Mucosa of rectum (tissue), 2 donors: ENCODE measurements around the gene PRDM5.
A peak's percentile ranks its signal among the peaks of the same experiment; 100 is the strongest.
"Not testable (repeated sequence)": the region's sequence is repeated elsewhere in the genome, so short reads cannot be mapped to it uniquely, and the experiment has no call there.

Experiments used
- H3K27ac ChIP-seq, 2 donors: one replicate each; pipeline ENCODE4 v1.7.0; 2013; ENCODE audit warnings: inconsistent platforms in 2 of 2, low read depth in 2 of 2, low read length in 2 of 2
- H3K27me3 ChIP-seq, 2 donors: one replicate each; pipeline ENCODE4 v1.7.0; 2013; ENCODE audit warnings: low read length in 2 of 2; ENCODE audit not compliant: control insufficient read depth in 2 of 2, insufficient read depth in 2 of 2
- H3K36me3 ChIP-seq, 2 donors: one replicate each; pipeline ENCODE4 v1.7.0; 2013; ENCODE audit warnings: low read length in 2 of 2; ENCODE audit not compliant: control insufficient read depth in 2 of 2, insufficient read depth in 2 of 2
- H3K4me1 ChIP-seq, 2 donors: one replicate each; pipeline ENCODE4 v1.7.0; 2013; ENCODE audit warnings: low read length in 2 of 2, mild to moderate bottlenecking in 1 of 2; ENCODE audit not compliant: control insufficient read depth in 2 of 2, insufficient read depth in 2 of 2
- H3K4me3 ChIP-seq, 2 donors: one replicate each; pipeline ENCODE4 v1.7.0; 2013; ENCODE audit warnings: low read length in 2 of 2
- H3K9ac ChIP-seq, 2 donors: one replicate each; pipeline ENCODE4 v1.7.0; 2013; ENCODE audit warnings: low read length in 2 of 2, low read depth in 1 of 2, mild to moderate bottlenecking in 1 of 2
- H3K9me3 ChIP-seq, 2 donors: one replicate each; pipeline ENCODE4 v1.7.0; 2013; ENCODE audit warnings: low read length in 2 of 2; ENCODE audit not compliant: control insufficient read depth in 2 of 2
- donor health status: healthy.
- donor health status: Normal muscosa, but diverticular disease.

PRDM5 gene

DNA sequence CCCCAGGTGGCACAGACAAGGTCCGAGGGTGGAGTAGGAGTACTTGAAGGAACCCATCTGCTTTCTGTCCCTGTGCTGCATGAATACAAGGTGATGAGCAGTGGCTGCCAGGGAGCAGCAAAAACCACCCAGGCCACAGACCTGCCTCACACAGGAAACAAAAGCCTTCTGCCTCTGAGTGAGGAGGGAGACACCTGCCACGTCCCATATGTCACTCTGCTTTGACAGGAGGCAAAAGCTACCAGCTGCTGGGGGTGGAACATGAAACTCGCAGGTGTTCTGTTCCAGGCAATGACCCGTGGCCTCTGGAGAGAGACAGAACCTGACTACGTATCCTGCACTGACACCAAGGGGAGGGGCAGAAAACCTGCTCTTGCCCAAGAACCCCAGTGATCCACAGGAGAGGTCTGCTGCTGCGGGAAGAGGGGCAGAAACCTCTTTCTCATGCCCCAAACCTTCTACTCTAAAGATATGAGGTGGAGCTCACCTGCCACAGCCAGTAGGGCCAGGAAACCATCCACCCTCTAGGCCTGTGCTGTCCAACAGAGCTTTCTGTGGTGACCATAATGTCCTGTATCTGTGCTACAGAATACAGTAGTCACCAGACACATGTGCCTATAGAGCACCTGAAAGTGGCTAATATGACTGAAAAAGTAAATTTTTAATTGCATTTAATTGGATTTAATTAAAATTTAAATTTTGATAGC is 172.9 kb downstream of the PRDM5 start:
- Histone ChIP-seq H3K9me3 (peaks cover 0 to 3% of the 10 kb centered on the region in 2 donors), H3K27ac (peak overlapping the region in 1 of 2 donors; percentile 61), H3K36me3 (peaks cover 0 to 4% of the 10 kb centered on the region in 2 donors)

DNA sequence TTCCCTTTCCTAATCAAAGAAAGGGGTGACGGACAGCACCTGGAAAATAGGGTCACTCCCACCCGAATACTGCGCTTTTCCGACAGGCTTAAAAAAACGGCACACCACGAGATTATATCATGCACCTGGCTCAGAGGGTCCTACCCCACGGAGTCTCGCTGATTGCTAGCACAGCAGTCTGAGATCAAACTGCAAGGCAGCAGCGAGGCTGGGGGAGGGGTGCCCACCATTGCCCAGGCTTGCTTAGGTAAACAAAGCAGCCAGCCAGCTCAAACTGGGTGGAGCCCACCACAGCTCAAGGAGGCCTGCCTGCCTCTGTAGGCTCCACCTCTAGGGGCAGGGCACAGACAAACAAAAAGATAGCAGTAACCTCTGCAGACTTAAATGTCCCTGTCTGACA is 180.9 kb downstream of the PRDM5 start:
- H3K9ac ChIP-seq, H3K9me3 ChIP-seq, H3K4me1 ChIP-seq, H3K27ac ChIP-seq, H3K27me3 ChIP-seq, H3K36me3 ChIP-seq, H3K4me3 ChIP-seq: not testable (repeated sequence)

More for the DNA sequence above, 172.9 kb downstream of the PRDM5 start:
- H3K4me1 ChIP-seq = no peaks in the 10 kb centered on the region
- no peak overlapping the region for H3K9ac ChIP-seq
- no peak overlapping the region for H3K4me3 ChIP-seq
- no peaks in the 10 kb centered on the region for H3K27me3 ChIP-seq

DNA sequence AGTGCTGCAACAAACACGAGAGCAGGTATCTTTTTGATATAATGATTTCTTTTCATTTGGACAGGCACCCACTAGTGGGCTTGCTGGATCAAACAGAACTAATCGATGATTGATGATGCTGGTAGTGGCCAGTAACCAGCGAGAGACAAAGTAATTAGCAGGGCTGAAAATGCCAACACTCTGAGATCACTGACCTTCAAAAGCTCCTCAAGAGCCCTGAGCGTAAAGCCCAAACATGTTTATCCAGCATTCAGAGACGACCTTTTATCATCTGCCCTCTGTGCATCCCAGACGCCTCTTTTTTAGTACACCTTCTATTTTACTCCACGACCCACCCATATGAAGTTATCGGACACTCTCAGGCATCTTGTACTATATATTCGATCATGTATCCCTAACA is 186.2 kb downstream of the PRDM5 start:
- Histone ChIP-seq H3K4me3 (no peak overlapping the region), H3K4me1 (peaks cover 0 to 4% of the 10 kb centered on the region in 2 donors), H3K36me3 (no peaks in the 10 kb centered on the region), H3K9ac (no peak overlapping the region), H3K27ac (no peak overlapping the region), H3K27me3 (no peaks in the 10 kb centered on the region), H3K9me3 (no peaks in the 10 kb centered on the region)

DNA sequence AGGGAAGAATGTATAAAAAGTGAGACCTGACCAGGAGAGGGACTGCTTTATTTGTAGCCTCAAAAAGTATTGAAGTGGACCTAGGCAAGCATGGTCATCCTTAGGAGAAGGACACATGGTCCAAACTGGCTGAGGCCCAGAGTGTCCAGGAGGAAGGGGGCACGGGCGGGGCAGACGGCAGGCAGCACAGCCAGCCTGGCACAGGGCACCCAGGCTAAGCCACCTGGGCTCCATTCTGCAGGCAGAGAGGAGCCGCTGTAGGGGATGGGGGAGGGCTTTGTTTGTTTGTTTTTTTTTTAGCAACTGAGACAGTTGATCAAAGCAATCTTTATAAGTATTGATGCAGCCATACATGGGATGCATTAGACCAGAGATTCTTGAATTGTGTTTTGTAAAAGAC is 188.6 kb downstream of the PRDM5 start:
- Histone ChIP-seq H3K4me3 (no peak overlapping the region), H3K4me1 (peaks cover 0 to 4% of the 10 kb centered on the region in 2 donors), H3K27me3 (no peaks in the 10 kb centered on the region), H3K36me3 (no peaks in the 10 kb centered on the region), H3K27ac (no peak overlapping the region), H3K9me3 (no peaks in the 10 kb centered on the region), H3K9ac (no peak overlapping the region)

DNA sequence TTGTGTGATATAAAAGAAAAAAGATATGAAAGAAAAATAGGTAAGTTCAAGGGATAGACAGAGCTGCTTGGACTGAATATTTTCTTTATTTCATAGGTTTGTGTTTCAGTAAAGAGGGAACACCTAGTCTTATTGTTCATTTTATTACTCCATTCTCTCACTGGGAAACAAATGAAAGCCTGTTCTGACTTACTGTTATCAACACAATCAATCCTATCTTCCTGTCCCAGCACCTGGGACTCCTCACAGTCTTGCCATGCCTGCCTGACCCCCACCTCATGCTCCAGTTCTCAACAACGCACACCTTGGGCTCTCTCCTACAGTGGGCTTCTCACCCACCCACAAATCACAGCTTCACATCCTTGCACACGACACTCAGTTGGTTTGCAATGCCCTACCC is 189.5 kb downstream of the PRDM5 start:
- Histone ChIP-seq H3K27ac (no peak overlapping the region), H3K27me3 (no peaks in the 10 kb centered on the region), H3K4me3 (no peak overlapping the region), H3K36me3 (no peaks in the 10 kb centered on the region), H3K9me3 (no peaks in the 10 kb centered on the region), H3K4me1 (peaks cover 0 to 4% of the 10 kb centered on the region in 2 donors), H3K9ac (no peak overlapping the region)

DNA sequence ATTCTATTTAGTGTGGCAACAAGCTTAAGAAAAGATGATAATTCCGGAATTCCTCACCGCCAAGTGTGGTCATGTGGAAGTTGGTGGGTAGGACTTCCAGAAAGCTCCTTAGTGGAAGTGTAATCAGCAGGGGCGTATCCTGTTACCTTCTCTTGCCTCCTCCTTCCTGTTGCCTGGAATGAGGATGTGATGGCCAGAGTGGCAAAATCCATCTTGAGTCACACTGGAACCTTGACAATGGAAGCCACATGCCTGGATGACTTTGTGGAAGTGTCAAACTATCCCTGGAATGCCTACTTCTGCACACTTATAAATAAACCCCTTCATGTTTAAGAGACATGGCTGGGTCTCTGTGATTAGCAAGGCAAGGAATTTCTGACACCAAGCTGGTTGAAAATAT is 191.0 kb downstream of the PRDM5 start:
- no peak overlapping the region for H3K9ac ChIP-seq

DNA sequence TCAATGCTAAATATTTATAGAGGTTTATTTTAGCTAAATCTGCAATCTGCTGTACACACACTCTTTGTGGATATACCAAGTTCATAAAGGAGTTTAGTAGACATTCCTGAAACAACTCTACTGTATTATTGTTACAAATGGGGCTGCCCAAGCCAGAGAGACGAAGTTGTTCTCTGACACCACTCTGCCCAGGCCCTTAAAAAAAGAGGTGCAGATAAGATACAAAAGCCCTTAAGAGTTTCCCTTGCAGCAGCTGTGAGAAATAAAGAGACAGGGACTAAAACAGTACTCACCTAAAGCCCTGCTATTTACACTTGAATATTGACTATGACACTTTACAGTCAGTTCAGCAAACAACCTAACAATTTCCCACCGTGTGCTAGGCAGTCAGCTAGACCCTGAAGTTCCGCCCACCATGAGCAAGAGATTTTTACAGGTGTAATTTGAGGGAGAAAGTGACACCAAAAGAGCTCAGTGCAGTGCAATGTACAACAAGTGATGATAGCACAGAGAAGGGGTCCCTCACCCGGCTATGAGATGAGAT is 191.7 kb downstream of the PRDM5 start:
- Histone ChIP-seq H3K4me1 (peaks cover 0 to 4% of the 10 kb centered on the region in 2 donors), H3K9ac (no peak overlapping the region), H3K4me3 (no peak overlapping the region), H3K9me3 (no peaks in the 10 kb centered on the region), H3K36me3 (no peaks in the 10 kb centered on the region), H3K27ac (no peak overlapping the region), H3K27me3 (no peaks in the 10 kb centered on the region)

More for the DNA sequence above, 191.0 kb downstream of the PRDM5 start:
- H3K27me3 ChIP-seq = no peaks in the 10 kb centered on the region
- no peaks in the 10 kb centered on the region for H3K9me3 ChIP-seq
- no peaks in the 10 kb centered on the region for H3K36me3 ChIP-seq
- no peak overlapping the region for H3K27ac ChIP-seq
- H3K4me3 ChIP-seq = no peak overlapping the region
- H3K4me1 ChIP-seq = peaks cover 0 to 4% of the 10 kb centered on the region in 2 donors

DNA sequence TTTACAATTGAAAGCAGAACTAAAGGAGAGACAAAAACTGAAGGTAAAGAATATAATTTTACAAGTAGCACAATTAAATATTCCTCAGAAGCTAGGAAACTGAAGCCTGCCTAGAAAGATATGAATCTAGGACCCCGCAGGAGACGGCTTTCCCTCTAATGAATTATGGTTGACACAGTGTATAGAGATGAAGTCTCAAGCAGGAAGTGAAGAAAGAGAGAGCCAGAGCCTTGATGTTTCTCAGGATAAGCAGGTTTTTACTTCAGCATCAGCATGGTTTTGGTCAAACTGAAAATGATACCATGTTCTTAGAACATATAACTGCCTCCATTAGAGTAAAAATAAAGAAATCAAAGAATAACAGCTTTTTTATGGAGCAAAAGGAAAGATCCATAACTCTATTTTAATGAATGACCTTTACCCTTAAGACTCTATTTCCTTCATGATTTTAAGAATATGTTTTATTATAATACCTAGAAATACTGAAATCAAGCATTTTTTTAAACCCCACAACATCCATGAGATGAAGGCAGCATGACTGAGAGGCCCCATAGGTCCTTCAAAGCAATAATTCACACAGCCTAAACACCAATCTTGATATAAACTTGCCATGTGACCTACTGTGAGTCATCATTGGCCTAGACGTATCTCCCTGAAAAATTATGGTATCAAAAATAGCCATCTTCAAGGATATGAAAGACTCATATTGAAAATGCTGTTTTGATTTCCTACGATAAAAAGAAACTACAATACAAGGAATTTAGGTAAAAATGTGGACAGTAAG is 193.4 kb downstream of the PRDM5 start:
- H3K36me3 ChIP-seq = no peaks in the 10 kb centered on the region
- H3K27me3 ChIP-seq = no peaks in the 10 kb centered on the region
- no peak overlapping the region for H3K4me3 ChIP-seq
- H3K27ac ChIP-seq = no peak overlapping the region
- H3K9ac ChIP-seq = no peak overlapping the region
- H3K4me1 ChIP-seq = peaks cover 0 to 4% of the 10 kb centered on the region in 2 donors
- H3K9me3 ChIP-seq = no peaks in the 10 kb centered on the region

DNA sequence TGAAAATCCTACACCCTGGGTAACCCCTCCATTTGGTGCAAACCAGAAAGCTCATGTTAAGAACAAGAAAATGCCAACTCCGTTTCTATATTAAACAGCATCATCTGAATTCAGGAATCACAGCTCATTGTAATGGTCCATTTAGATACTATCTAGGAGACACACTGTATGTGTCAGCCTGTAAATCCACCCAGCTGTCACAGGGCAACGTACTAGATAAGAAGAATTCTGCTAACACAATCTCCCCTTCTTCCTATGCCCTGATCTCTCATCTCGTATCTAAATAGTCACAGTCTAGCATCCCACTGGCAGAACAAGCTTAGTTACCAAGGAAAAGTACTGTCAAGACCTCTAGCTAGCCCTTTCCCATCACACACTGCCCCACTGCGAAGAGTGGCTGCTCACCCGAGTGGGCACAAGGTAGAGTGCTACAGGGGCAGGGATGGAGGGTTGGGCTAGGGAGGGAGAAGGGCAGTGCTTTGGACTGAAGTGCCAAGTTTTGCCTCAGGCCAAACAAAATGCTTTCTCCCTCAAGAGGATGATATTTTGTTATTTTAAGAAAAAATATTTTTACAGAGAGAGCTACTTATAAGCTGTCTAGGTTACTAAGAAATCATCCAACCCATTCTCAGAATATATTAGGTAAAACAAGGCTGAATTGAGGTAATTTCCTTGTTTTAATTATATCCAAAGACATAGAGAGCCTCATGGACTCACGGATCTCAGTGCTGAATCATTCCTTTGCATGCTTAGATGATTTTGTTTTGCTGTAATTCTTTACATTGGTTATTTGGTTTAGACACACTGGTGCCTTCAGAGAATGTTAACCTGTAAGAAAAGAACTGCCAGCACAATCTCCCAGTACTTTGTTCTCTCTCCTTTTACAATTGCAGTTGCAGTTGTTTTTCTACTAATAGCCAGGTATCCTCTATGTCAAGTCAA is 196.6 kb downstream of the PRDM5 start:
- Histone ChIP-seq H3K36me3 (no peaks in the 10 kb centered on the region), H3K9ac (no peak overlapping the region), H3K4me1 (no peaks in the 10 kb centered on the region), H3K4me3 (no peak overlapping the region), H3K27ac (no peak overlapping the region), H3K27me3 (no peaks in the 10 kb centered on the region), H3K9me3 (no peaks in the 10 kb centered on the region)
